ENCODE results near the gene CYBRD1.

GRCh38 chr2:171568089-171568488 lies 45.8 kb downstream of the CYBRD1 start:
- TF ChIP-seq POLR2A (IDR thresholded peaks at IDR 0.05) (no peak), CTCF (IDR thresholded peaks at IDR 0.05) (no peak), POLR2AphosphoS5 (IDR thresholded peaks at IDR 0.05) (no peak)
